Large intestine (tissue), 3 donors: Measurements from ENCODE around the gene SPEG. TPM values are rescaled to one million over a fixed set of nuclear protein-coding genes. Genes with fewer than 3 reads are reported as not detected.

Experiments used
- DNase-seq, 2 donors: peaks; one replicate each; pipeline versions ENCODE4 v3.0.0 to v3.0.0-alpha.2; 2013
- H3K27ac ChIP-seq: one replicate; pipeline ENCODE4 v1.5.1; 2013; ENCODE audit warnings: low read length
- H3K27me3 ChIP-seq: 2 replicates; pipeline ENCODE4 v1.6.1; 2013; ENCODE audit warnings: low read length; ENCODE audit not compliant: control insufficient read depth, insufficient read depth
- H3K36me3 ChIP-seq: 2 replicates; pipeline ENCODE4 v1.6.1; 2013; ENCODE audit warnings: low read length; ENCODE audit not compliant: control insufficient read depth, insufficient read depth
- H3K4me1 ChIP-seq: one replicate; pipeline ENCODE4 v1.6.1; 2013; ENCODE audit warnings: low read length; ENCODE audit not compliant: control insufficient read depth, insufficient read depth
- H3K4me3 ChIP-seq: one replicate; pipeline ENCODE4 v1.5.1; 2013; ENCODE audit warnings: low read length
- H3K9me3 ChIP-seq: one replicate; pipeline ENCODE4 v1.6.1; 2013; ENCODE audit warnings: mild to moderate bottlenecking, low read depth, low read length, moderate library complexity; ENCODE audit not compliant: control insufficient read depth
- WGBS: methylation state at CpG from one replicate; pipeline ENCODE4 v1.1.5; 2013; ENCODE audit warnings: low lambda C conversion rate; ENCODE audit not compliant: insufficient coverage; 5-methylcytosine and 5-hydroxymethylcytosine counted together
- polyA plus RNA-seq: library from polyadenylated mRNA; unstranded; fragments of 120-200 nt; gene quantifications from one replicate; pipeline ENCODE4 v1.2.1, GENCODE V29; 2013

The SPEG gene
- polyA plus RNA-seq, 1 donor = 35.1 TPM

DNA sequence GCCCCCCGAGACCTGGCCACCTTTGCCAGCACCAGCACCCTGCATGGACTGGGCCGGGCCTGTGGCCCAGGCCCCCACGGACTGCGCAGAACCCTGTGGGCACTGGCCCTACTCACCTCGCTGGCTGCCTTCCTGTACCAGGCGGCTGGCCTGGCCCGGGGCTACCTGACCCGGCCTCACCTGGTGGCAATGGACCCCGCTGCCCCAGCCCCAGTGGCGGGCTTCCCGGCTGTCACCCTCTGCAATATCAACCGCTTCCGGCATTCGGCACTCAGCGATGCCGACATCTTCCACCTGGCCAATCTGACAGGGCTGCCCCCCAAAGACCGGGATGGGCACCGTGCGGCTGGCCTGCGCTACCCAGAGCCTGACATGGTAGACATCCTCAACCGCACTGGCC, 80.2 kb downstream of the SPEG start:
- H3K36me3 ChIP-seq = no peaks in the 10 kb centered on the region
- no peak overlapping the region for H3K27ac ChIP-seq
- no CpG with 5 or more reads among the region's 21 CpGs for WGBS
- peaks cover 19% of the 10 kb centered on the region for H3K9me3 ChIP-seq
- DNase-seq = no peak
- H3K4me1 ChIP-seq = peaks cover 17% of the 10 kb centered on the region
- no peak overlapping the region for H3K4me3 ChIP-seq
- peaks cover 95% of the 10 kb centered on the region for H3K27me3 ChIP-seq

- DNase-seq = no peak
- Histone ChIP-seq H3K4me3 (no peak overlapping the region), H3K27ac (no peak overlapping the region), H3K36me3 (no peaks in the 10 kb centered on the region), H3K4me1 (peaks cover 9% of the 10 kb centered on the region), H3K9me3 (peaks cover 14% of the 10 kb centered on the region), H3K27me3 (peaks cover 95% of the 10 kb centered on the region)
- no CpG with 5 or more reads among the region's 17 CpGs for WGBS
These were observed 81.4 kb downstream of the SPEG start for GRCh38 chr2:219515874-219516629.

GRCh38 chr2:219516888-219517287, 82.2 kb downstream of the SPEG start:
- no peak for DNase-seq
- Histone ChIP-seq H3K27me3 (peaks cover 95% of the 10 kb centered on the region), H3K4me1 (peaks cover 9% of the 10 kb centered on the region), H3K27ac (no peak overlapping the region), H3K9me3 (peaks cover 10% of the 10 kb centered on the region), H3K36me3 (no peaks in the 10 kb centered on the region), H3K4me3 (no peak overlapping the region)
- WGBS = no CpG with 5 or more reads among the region's 7 CpGs

- Histone ChIP-seq H3K36me3 (no peaks in the 10 kb centered on the region), H3K9me3 (peaks cover 7% of the 10 kb centered on the region), H3K4me1 (peaks cover 7% of the 10 kb centered on the region), H3K4me3 (no peak overlapping the region), H3K27me3 (peaks cover 95% of the 10 kb centered on the region), H3K27ac (no peak overlapping the region)
- WGBS = 14% methylated on average over 1 of the region's 10 CpGs
- no peak for DNase-seq
These were observed 83.5 kb downstream of the SPEG start for GRCh38 chr2:219517954-219518778.

DNA sequence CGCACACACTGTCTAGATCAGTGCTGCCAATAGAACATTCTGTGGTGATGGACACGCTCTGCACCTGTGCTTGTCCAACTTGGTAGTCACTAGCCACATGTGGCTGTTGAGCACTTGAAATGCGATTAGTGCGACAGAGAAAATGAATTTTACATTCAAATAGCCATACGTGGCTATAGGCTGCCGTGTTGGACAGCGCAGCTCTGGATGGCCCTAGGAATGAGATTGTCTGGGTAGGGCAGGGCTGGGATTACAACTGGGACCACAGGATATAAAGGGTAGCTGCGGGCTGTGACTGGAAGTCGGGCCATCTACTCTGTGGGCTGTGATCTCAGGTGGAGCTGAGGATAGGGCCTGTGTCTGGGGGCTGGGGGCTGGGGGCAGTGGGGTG, 84.9 kb downstream of the SPEG start:
- Histone ChIP-seq H3K27me3 (peaks cover 95% of the 10 kb centered on the region), H3K4me1 (peaks cover 6% of the 10 kb centered on the region), H3K36me3 (no peaks in the 10 kb centered on the region), H3K27ac (no peak overlapping the region), H3K4me3 (no peak overlapping the region), H3K9me3 (peaks cover 5% of the 10 kb centered on the region)
- no peak for DNase-seq
- WGBS = 90% methylated on average over 2 of the region's 9 CpGs

GRCh38 chr2:219520079-219520478, 85.4 kb downstream of the SPEG start:
- no peak for DNase-seq
- no peak overlapping the region for H3K4me3 ChIP-seq
- H3K9me3 ChIP-seq = no peaks in the 10 kb centered on the region
- no peak overlapping the region for H3K27ac ChIP-seq
- H3K36me3 ChIP-seq = no peaks in the 10 kb centered on the region
- H3K4me1 ChIP-seq = peaks cover 6% of the 10 kb centered on the region
- peaks cover 95% of the 10 kb centered on the region for H3K27me3 ChIP-seq
- WGBS = no CpG with 5 or more reads among the region's 8 CpGs

DNA sequence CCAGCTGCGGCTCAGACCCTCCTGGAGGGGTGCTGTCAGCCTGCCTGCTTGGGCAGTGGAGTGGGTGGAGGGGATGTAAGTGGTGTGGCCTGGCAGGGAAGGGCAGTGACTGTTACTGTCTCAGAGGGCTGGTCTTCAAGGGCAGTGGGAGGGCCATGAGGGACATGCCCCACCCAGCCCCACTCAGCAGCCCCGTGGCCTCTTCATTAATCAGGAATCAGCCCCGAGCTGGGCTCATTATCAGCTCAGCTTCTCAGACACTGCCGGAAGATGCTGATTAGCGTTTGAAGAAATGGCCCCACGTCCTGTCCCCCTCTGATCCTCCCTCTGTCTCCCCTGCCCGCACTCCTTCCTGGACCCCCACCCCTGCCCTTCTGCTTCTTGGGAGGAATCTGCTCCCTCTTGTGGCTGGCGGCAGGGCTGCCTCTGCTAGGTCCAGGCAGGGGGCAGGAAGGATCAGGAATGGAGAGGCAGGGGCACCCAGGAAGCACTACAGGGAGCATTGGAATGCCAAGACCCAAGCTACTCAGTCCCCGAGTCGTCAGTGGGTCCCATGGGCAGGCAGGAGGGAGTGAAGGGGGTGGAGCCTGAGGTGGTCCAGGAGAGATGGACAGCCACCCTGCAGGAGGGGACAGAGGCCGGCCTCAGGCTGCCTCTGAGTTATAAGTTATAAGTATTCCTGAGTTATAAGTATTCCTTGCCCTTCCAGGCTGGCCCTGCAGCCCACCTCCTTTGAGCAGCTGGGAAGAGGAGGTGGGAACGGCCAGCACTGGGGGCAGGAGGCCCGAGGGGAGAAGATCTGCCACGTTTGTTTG, 86.6 kb downstream of the SPEG start:
- Histone ChIP-seq H3K4me3 (no peak overlapping the region), H3K36me3 (no peaks in the 10 kb centered on the region), H3K27me3 (peaks cover 94% of the 10 kb centered on the region), H3K4me1 (peaks cover 15% of the 10 kb centered on the region), H3K27ac (no peak overlapping the region), H3K9me3 (no peaks in the 10 kb centered on the region)
- no peak for DNase-seq
- WGBS = no CpG with 5 or more reads among the region's 14 CpGs

- Histone ChIP-seq H3K9me3 (no peaks in the 10 kb centered on the region), H3K4me3 (no peak overlapping the region), H3K27ac (no peak overlapping the region), H3K27me3 (peaks cover 94% of the 10 kb centered on the region), H3K4me1 (peaks cover 26% of the 10 kb centered on the region), H3K36me3 (no peaks in the 10 kb centered on the region)
- no peak for DNase-seq
- 0% methylated on average over 1 of the region's 70 CpGs for WGBS
These were observed 87.7 kb downstream of the SPEG start for GRCh38 chr2:219522111-219523030.

- no CpG with 5 or more reads among the region's 24 CpGs for WGBS
- no peak for DNase-seq
- Histone ChIP-seq H3K4me3 (no peak overlapping the region), H3K4me1 (peaks cover 26% of the 10 kb centered on the region), H3K27ac (no peak overlapping the region), H3K9me3 (no peaks in the 10 kb centered on the region), H3K27me3 (peaks cover 94% of the 10 kb centered on the region), H3K36me3 (no peaks in the 10 kb centered on the region)
These were observed 88.5 kb downstream of the SPEG start for GRCh38 chr2:219523031-219523671.
